ENCODE results near the gene SBNO1.

SBNO1 gene

DNA sequence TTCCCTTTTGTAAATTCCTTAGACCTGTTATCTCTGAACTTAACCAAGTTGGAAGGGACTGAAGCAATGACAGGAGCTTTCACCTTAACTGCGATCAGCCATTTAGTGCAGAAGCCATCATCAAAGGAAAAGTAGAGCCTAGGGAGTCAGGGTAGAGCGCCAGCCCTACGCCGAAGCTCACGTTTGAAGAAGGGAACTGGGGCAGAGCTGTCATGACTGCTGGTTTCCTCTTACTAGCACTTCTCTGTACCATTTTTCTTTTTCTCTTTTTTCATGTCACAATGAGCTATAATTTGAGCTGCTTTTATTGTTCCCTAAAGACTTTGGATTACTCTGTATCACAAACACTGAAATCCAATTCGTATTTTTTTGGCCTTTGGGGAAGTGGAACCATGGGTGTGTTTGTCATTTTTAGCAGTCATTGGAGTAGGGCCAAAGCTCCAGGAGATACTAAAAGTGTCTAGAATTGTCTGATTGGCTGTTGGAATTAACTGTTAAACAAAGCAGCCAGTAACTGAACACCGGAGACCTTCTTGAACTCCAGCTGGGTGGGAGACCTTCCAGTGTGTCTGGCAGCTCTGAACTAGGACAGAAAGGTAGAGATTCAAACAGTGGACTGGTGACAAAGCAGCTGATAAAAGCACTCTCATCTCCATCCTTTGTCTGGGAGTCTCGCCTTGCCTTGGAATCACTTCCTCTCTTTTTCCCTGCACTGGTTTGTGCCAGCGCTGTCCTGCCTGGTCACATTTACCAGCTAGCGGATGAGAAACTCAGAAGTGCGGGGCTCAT, 122.3 kb downstream of the SBNO1 start:
- DNase-seq = peak; percentile 83

Measured in MV-4-11 (cell line).